B cell (primary cell): ENCODE measurements around the gene ABR. TPM values are rescaled to one million over a fixed set of nuclear protein-coding genes. Genes with fewer than 3 reads are reported as not detected.
A peak's percentile ranks its signal among the peaks of the same experiment; 100 is the strongest.

Source experiments
- ATAC-seq: fragments of 200-7000 bp; cut with Tn5 transposase; one replicate; pipeline ENCODE4 v1.10.0; 2021; ENCODE audit warnings: low read depth, mild to moderate bottlenecking, moderate number of reproducible peaks, moderate library complexity
- CTCF ChIA-PET: fragments of 350-600 bp; sonication (Branson Sonifier 250); formaldehyde crosslinking; loops from one replicate; lab custom pipeline; 2021; ENCODE audit warnings: antibody characterized with exemption, inconsistent platforms; lab: Charles Lee
- POLR2A ChIA-PET: fragments of 350-600 bp; sonication (Branson Sonifier 250); formaldehyde crosslinking; loops from one replicate; lab custom pipeline; 2021; ENCODE audit warnings: antibody characterized with exemption; lab: Charles Lee
- DNase-seq: peaks from one replicate; pipeline ENCODE4 v3.0.0; 2013
- H2AFZ ChIP-seq: 2 replicates; pipeline ENCODE4 v1.6.1; 2012; ENCODE audit warnings: mild to moderate bottlenecking, low read depth, low read length; ENCODE audit not compliant: insufficient read depth, poor library complexity, severe bottlenecking
- H3K27ac ChIP-seq, 2 donors: 1 replicate in 1 of 2; 2 replicates in 1 of 2; pipeline ENCODE4 v1.5.1; 2012 to 2013; ENCODE audit warnings: low read length in 2 of 2, mild to moderate bottlenecking in 2 of 2, moderate library complexity in 1 of 2
- H3K27me3 ChIP-seq, 4 experiments: fragments of 200-600 bp in 1 of 4; sonication (generic) in 1 of 4; replicated peaks in 1 of 4; 1 replicate in 2 of 4; 2 replicates in 2 of 4; pipeline versions ENCODE4 v1.6.1 to v1.7.0; 2013 to 2016; ENCODE audit warnings: low read length in 3 of 4, mild to moderate bottlenecking in 2 of 4, mixed read lengths in 1 of 4, moderate library complexity in 1 of 4; ENCODE audit not compliant: insufficient read depth in 4 of 4, control insufficient read depth in 3 of 4; ENCODE audit errors: control extremely low read depth in 1 of 4
- H3K36me3 ChIP-seq, 2 experiments: replicated peaks in 1 of 2; 1 replicate in 1 of 2; 2 replicates in 1 of 2; pipeline versions ENCODE4 v1.6.1 to v1.7.1; 2013; ENCODE audit warnings: low read length in 1 of 2; ENCODE audit not compliant: insufficient read depth in 2 of 2, control insufficient read depth in 1 of 2; ENCODE audit errors: control extremely low read depth in 1 of 2, extremely low read depth in 1 of 2
- H3K4me1 ChIP-seq, 2 donors: fragments of 200-600 bp in 1 of 2; sonication (generic) in 1 of 2; 1 replicate in 1 of 2; 2 replicates in 1 of 2; pipeline versions ENCODE4 v1.5.1 to v1.6.1; 2013 to 2017; ENCODE audit warnings: low read length in 2 of 2; ENCODE audit not compliant: control insufficient read depth in 2 of 2, insufficient read depth in 2 of 2
- H3K4me2 ChIP-seq: replicated peaks from 2 replicates; pipeline ENCODE3; 2012; ENCODE audit warnings: mild to moderate bottlenecking, low read depth, low read length; ENCODE audit not compliant: poor library complexity, severe bottlenecking
- H3K4me3 ChIP-seq, 5 experiments: fragments of 200-600 bp in 1 of 5; sonication (generic) in 1 of 5; 1 replicate in 3 of 5; 2 replicates in 2 of 5; pipeline versions ENCODE4 v1.5.1 to v1.7.0; 2011 to 2016; ENCODE audit warnings: low read length in 4 of 5, mild to moderate bottlenecking in 4 of 5, low read depth in 2 of 5, control low read depth in 1 of 5, moderate library complexity in 1 of 5; ENCODE audit not compliant: insufficient read depth in 1 of 5; ENCODE audit errors: control extremely low read depth in 1 of 5, extremely low read depth in 1 of 5
- H3K79me2 ChIP-seq: fragments of 200-600 bp; sonication (generic); one replicate; pipeline ENCODE4 v1.6.0; 2016; ENCODE audit warnings: low read length; ENCODE audit not compliant: control insufficient read depth, insufficient read depth
- H3K9ac ChIP-seq: fragments of 200-600 bp; sonication (generic); 2 replicates; pipeline ENCODE4 v1.6.1; 2017; ENCODE audit warnings: mild to moderate bottlenecking, low read length, moderate library complexity
- H3K9me3 ChIP-seq, 3 donors: one replicate each; pipeline versions ENCODE4 v1.6.1 to v1.7.1; 2013; ENCODE audit warnings: low read length in 2 of 3; ENCODE audit not compliant: control insufficient read depth in 2 of 3, insufficient read depth in 1 of 3; ENCODE audit errors: control extremely low read depth in 1 of 3
- H4K20me1 ChIP-seq: 2 replicates; pipeline ENCODE4 v1.6.0; 2012; ENCODE audit warnings: mild to moderate bottlenecking, low read length; ENCODE audit not compliant: insufficient read depth, control insufficient read depth, poor library complexity, severe bottlenecking
- H3K27ac Mint-ChIP-seq: one replicate; pipeline ENCODE4 v1.8.0; 2021; ENCODE audit warnings: mixed read lengths
- H3K27me3 Mint-ChIP-seq: one replicate; pipeline ENCODE4 v1.8.0; 2021; ENCODE audit warnings: mixed read lengths
- H3K4me1 Mint-ChIP-seq: one replicate; pipeline ENCODE4 v1.8.0; 2021; ENCODE audit warnings: mixed read lengths
- H3K4me3 Mint-ChIP-seq: one replicate; pipeline ENCODE4 v1.8.0; 2021; ENCODE audit warnings: mixed read lengths
- H3K9me3 Mint-ChIP-seq: one replicate; pipeline ENCODE4 v1.8.0; 2022; ENCODE audit warnings: mixed read lengths; ENCODE audit not compliant: insufficient read depth
- EZH2 ChIP-seq: IDR thresholded peaks from 2 replicates; pipeline ENCODE4 v1.6.1; 2012; ENCODE audit warnings: borderline replicate concordance, low read depth, mild to moderate bottlenecking, moderate library complexity, low read length; ENCODE audit not compliant: insufficient read depth, poor library complexity, severe bottlenecking
- WGBS: methylation state at CpG from one replicate; pipeline ENCODE4 v1.1.5; 2013; ENCODE audit warnings: missing lambda C conversion rate; ENCODE audit not compliant: insufficient coverage; 5-methylcytosine and 5-hydroxymethylcytosine counted together
- intact Hi-C: fragments of 100-400 bp; cut with micrococcal nuclease; formaldehyde crosslinking; loops from one replicate; pipeline ENCODE4 v1.10.0; 2022
- polyA plus RNA-seq: library from polyadenylated mRNA; depleted of rRNA; stranded (reverse); fragments of >200 nt; gene quantifications from 2 replicates; pipeline ENCODE4 v1.2.3, GENCODE V29; 2012
- total RNA-seq, 2 donors: library from RNA; stranded (reverse); fragments of 120-200 nt in 1 of 2; gene quantifications; 1 replicate in 1 of 2; 2 replicates in 1 of 2; pipeline versions ENCODE4 v1.2.3 to v1.2.4, GENCODE V29; 2013 to 2022
- TF ChIP-seq, protein P1 (sequence below): fragments of 200-600 bp; IDR thresholded peaks from one replicate; pipeline ENCODE4 v1.8.0; 2022; ENCODE audit warnings: antibody characterized with exemption, mild to moderate bottlenecking

Gene ABR
- total and polyA plus RNA-seq, 2 donors (not counting 1 experiment from before 2014, with no cell fraction given), result 79.8 to 262 TPM

DNA sequence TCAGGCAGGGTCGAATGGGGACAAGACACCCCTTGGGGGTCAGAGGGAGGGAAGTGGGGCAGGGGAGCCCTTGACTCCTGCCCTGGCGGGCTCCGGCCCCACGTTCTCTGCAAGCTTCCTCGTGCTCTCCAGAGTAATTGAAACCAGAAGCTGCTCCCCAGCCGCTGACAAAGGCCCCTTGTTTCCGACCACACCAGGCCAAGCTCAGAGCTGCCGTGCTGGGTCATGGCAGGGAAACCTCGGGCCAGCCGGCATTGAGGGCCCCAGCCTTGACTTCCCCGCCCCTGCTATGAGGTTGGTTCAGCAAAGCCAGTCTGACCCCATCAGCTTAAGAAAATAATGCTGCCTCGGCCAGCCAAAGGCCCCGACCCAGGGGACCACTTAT lies 139.6 kb downstream of the ABR start:
- H3K4me3 Mint-ChIP-seq, result no peak overlapping the region
- intact Hi-C loops, result no loop called here
- Histone ChIP-seq H3K4me2 (peak overlapping the region; percentile 26), H3K9me3 (peaks cover 0 to 2% (median 0%) of the 10 kb centered on the region in 3 donors), H3K4me3 (no peak overlapping the region), H3K36me3 (peaks cover 0 to 24% of the 10 kb centered on the region in 2 experiments), H3K27ac (peak overlapping the region in 1 of 2 donors; percentile 39), H3K4me1 (peaks cover 8 to 9% of the 10 kb centered on the region in 2 donors), H3K79me2 (peaks cover 17% of the 10 kb centered on the region), H3K27me3 (no peaks in the 10 kb centered on the region), H2AFZ (no peak overlapping the region), H3K9ac (no peak overlapping the region), H4K20me1 (peaks cover 85% of the 10 kb centered on the region)
- POLR2A ChIA-PET, result no interaction called here
- H3K27me3 Mint-ChIP-seq, result no peaks in the 10 kb centered on the region
- DNase-seq (no peak), ATAC-seq (no peak)
- 61% methylated on average over 13 of the region's 13 CpGs for WGBS
- no peaks in the 10 kb centered on the region for H3K9me3 Mint-ChIP-seq
- CTCF ChIA-PET, result interaction anchor here (0.6 kb wide), 1 partner anchor 21 kb away, joined by 3 read pairs; no protein-coding TSS in a partner anchor
- H3K4me1 Mint-ChIP-seq, result peaks cover 4% of the 10 kb centered on the region
- TF ChIP-seq, protein P1, sequence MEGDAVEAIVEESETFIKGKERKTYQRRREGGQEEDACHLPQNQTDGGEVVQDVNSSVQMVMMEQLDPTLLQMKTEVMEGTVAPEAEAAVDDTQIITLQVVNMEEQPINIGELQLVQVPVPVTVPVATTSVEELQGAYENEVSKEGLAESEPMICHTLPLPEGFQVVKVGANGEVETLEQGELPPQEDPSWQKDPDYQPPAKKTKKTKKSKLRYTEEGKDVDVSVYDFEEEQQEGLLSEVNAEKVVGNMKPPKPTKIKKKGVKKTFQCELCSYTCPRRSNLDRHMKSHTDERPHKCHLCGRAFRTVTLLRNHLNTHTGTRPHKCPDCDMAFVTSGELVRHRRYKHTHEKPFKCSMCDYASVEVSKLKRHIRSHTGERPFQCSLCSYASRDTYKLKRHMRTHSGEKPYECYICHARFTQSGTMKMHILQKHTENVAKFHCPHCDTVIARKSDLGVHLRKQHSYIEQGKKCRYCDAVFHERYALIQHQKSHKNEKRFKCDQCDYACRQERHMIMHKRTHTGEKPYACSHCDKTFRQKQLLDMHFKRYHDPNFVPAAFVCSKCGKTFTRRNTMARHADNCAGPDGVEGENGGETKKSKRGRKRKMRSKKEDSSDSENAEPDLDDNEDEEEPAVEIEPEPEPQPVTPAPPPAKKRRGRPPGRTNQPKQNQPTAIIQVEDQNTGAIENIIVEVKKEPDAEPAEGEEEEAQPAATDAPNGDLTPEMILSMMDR, result no peak
- no peak for TF ChIP-seq EZH2
- H3K27ac Mint-ChIP-seq, result no peak overlapping the region

DNA sequence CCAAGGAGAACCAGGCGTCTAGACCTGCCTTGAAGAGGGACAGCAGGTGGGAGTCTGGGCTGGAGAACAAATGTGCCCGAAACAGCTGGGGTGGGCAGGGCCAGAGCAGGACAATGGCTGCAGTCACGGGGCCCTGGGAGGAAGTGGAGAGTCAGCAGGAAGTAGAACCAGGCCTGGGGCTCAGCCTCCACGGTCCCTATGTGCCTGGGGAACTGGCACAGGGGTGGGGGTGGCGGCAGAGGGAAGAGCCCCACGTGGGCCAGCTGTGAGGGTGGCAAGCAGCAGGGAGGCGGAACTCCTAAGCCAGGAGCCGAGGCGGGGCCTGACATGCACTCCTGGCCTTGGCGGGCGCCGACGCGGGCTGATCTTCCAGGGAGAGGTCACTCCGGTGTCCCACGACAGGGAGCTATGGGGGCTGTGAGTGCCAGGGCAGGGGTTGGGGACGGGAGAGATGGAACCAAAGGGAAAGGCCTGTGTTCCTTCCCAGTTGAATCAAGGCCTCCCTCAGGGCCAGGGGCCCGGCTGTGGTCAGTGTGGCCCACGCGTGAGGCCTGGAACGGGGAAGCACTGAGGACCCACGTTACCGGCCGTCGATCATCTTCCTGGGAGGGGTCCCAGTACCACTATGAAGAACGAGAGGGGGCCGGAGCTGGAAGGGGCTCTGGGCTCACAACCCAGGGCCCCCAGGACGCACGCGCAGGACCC lies 140.1 kb downstream of the ABR start:
- no peak overlapping the region for H2AFZ ChIP-seq
- ATAC-seq (peak; percentile 36), DNase-seq (no peak)
- H4K20me1 ChIP-seq, result peaks cover 85% of the 10 kb centered on the region
- H3K4me2 ChIP-seq, result peak overlapping the region; percentile 26
- H3K9me3 ChIP-seq, result peaks cover 0 to 2% (median 0%) of the 10 kb centered on the region in 3 donors
- H3K9ac ChIP-seq, result no peak overlapping the region
- 61% methylated on average over 25 of the region's 30 CpGs for WGBS
- POLR2A ChIA-PET, result no interaction called here
- TF ChIP-seq EZH2, result no peak
- TF ChIP-seq, protein P1, result no peak
- no peaks in the 10 kb centered on the region for H3K27me3 ChIP-seq
- Mint-ChIP-seq H3K4me3 (no peak overlapping the region), H3K4me1 (peaks cover 5% of the 10 kb centered on the region), H3K27ac (no peak overlapping the region), H3K27me3 (no peaks in the 10 kb centered on the region), H3K9me3 (no peaks in the 10 kb centered on the region)
- H3K27ac ChIP-seq, result peak overlapping the region in 1 of 2 donors; percentile 39
- H3K79me2 ChIP-seq, result peaks cover 17% of the 10 kb centered on the region
- peaks cover 8 to 9% of the 10 kb centered on the region in 2 donors for H3K4me1 ChIP-seq
- no peak overlapping the region for H3K4me3 ChIP-seq
- H3K36me3 ChIP-seq, result peaks cover 0 to 24% of the 10 kb centered on the region in 2 experiments
- intact Hi-C loops, result no loop called here
- CTCF ChIA-PET, result interaction anchor here (0.6 kb wide), 1 partner anchor 20 kb away, joined by 3 read pairs; no protein-coding TSS in a partner anchor
